ENCODE results near the gene SNX24.
"Not testable (repeated sequence)": the region's sequence is repeated elsewhere in the genome, so short reads cannot be mapped to it uniquely, and the experiment has no call there.

Gene SNX24

GRCh38 chr5:122967625-122968024, 122.2 kb downstream of the SNX24 start:
- DNase-seq (ENCODE audit: low read depth in 2 of 2) = no peak

DNA sequence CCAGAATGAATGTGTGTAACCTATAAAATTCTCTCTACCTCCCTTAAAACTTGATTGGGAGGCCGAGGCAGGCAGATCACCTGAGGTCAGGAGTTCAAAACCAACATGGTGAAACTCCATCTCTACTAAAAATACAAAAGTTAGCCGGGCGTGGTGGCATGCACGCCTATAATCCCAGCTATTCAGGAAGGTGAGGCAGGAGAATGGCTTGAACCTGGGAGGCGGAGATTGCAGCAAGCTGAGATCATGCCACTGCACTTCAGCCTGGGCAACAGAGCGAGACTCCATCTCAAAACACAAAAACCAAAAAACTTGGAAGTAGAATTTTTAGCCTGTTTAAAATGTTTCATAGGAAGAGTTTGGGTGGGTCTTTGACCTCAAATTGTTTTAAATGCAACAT, 122.6 kb downstream of the SNX24 start:
- not testable (repeated sequence) for DNase-seq (ENCODE audit: low read depth in 2 of 2)

- DNase-seq (ENCODE audit: low read depth in 2 of 2) = no peak
These were observed 125.9 kb downstream of the SNX24 start for GRCh38 chr5:122971333-122971732.

- no peak for DNase-seq (ENCODE audit: low read depth in 2 of 2)
These were observed 127.5 kb downstream of the SNX24 start for GRCh38 chr5:122972877-122973276.

DNA sequence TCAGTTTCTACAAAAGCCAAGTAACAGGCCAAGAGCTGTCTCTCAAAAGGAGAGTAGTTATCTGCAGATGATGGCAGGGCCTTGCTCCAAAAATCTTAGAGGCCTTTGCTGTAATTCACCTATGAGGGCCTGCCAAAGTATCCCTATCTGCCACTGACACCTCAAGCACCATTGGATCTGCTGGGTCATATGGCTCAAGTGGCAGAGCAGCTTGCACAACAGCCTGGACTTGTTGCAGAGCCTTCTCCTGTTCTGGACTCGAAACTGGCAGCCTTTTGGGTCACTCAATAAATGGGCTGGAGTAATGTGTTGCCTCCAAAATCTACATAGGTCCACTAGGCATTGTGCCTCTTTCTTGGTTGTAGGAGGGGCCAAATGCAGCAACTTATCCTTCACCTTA, 128.3 kb downstream of the SNX24 start:
- DNase-seq (ENCODE audit: low read depth in 2 of 2) = not testable (repeated sequence)

DNA sequence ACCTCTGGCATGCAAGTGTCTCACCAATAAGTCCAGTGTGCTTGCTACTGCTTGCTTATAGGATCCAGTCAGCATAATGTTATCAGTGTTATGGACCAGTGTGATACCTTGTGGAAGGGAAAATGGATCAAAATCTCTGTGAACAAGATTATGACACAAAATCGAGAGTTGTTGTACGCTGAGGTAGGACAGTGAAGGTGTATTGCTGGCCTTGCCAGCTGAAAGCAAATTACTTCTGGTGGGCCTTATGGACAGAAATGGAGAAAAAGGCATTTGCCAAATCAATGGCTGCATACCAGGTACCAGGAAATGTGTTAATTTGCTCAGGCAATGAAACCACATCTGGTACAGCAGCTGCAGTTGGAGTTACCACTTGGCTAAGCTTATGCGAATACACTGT, 128.8 kb downstream of the SNX24 start:
- DNase-seq (ENCODE audit: low read depth in 2 of 2) = not testable (repeated sequence)

DNA sequence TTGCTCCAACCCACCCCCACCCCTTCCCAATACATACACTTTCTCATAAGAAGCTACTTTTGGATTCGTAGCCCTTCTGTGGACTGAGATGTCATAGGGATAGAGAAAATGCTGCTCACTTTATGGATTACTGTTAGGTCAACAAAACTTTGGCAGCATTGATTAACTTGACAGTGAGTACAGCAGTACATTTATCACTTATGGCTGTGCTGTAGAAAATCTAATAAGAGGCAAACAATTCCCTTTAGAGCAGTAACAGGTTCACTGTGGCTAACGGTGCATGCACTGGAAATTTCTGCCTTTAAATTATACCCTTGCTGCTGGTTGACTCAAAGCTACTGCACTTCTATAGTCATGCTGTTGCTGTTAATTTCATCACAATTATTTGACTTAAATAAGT, 131.9 kb downstream of the SNX24 start:
- no peak for DNase-seq (ENCODE audit: low read depth in 2 of 2)

DNA sequence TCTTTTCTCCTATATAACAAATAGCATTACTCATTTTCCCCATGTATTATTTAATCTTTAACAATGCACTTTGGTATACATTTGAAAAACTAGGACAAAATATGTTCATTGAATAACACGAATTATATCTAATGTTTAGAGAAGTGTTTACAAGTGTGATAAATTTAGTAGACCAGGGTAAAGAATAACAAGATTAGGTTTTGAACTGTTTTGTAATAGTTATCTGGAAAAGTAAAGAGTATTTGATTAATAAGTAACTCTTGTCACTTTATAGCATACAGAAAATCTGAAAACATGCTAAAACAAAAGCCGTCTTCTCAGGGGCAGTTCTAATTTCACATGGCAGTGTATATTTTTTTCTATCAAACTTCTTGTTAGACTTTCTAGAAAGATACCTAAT, 132.7 kb downstream of the SNX24 start:
- DNase-seq (ENCODE audit: low read depth in 2 of 2) = no peak

DNA sequence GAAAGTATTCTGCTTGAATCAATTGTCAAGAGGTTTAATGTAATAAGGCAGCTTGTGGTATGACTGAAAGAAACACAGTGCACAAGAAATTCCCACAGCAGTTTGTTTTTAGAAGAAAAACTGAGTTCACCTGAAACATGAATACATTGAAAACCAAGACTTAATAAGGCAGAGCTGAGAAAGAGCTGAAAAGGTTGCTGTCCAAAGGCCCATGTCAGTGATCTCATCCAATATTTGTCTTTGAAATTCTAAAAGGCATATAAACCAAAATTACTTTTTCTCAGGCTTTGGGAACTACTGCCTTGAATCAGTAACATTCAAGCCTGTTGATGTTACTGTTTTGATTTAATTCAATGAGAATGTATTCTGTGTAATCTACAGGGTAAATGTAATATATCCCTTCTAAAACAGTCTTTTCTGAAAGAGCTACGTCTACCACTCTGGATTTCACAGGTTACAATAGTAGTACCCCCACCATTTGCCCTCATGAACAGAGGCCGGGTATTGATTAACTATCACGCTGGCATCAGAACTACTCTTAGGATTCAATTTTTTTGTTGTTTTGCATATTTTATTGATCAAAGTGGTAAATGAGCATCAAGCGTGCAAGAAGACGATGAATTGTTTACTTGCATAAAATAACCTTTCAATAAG, 133.4 kb downstream of the SNX24 start:
- DNase-seq (ENCODE audit: low read depth in 2 of 2) = no peak

- no peak for DNase-seq (ENCODE audit: low read depth in 2 of 2)
These were observed 136.4 kb downstream of the SNX24 start for GRCh38 chr5:122981846-122982245.

GRCh38 chr5:122982376-122982775, 137.0 kb downstream of the SNX24 start:
- no peak for DNase-seq (ENCODE audit: low read depth in 2 of 2)

GRCh38 chr5:122984425-122984824, 139.0 kb downstream of the SNX24 start:
- DNase-seq (ENCODE audit: low read depth in 2 of 2) = no peak

- no peak for DNase-seq (ENCODE audit: low read depth in 2 of 2)
These were observed 139.7 kb downstream of the SNX24 start for GRCh38 chr5:122985006-122985700.

DNA sequence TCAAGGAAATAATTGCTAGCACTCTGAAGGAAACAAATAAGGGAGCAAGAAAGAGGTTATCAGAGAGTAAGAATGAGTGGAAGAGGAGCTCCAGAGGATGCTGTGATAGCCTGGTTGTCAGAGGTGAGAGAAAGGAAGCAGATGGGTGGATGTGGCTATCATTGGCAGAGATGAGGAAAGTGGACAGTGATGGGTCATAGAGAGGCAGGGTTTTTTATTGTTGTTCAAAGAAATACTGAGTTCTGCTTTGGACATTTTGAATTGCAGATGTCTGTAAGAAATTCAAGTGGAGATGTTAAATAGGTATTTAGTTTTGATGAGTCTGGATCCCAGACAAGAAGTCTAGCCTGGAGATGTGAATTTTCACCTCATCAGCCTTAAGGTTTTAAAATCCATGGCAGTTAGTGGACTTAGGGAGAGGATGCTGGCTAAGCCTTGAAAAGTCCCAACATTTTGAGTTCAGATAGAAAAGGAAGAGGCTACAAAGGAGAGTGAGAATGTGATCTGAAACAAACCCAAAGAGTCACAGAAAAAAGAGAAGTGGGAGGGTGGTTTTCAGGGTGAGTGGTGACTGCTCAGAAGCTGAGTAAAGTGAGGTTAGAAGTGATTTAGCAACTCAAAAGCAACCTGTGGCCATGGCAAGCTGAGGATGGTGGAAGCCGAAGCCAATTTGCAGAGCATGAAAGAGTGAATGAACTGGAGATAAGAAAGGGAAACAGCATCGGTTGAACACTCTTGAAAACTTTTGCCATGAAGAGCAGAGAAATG, 140.7 kb downstream of the SNX24 start:
- DNase-seq (ENCODE audit: low read depth in 2 of 2) = no peak

GRCh38 chr5:122996091-122996490, 150.7 kb downstream of the SNX24 start:
- DNase-seq (ENCODE audit: low read depth in 2 of 2) = no peak

GRCh38 chr5:122997294-122997693, 151.9 kb downstream of the SNX24 start:
- DNase-seq (ENCODE audit: low read depth in 2 of 2) = no peak

GRCh38 chr5:122999947-123000563, 154.6 kb downstream of the SNX24 start:
- no peak for DNase-seq (ENCODE audit: low read depth in 2 of 2)

DNA sequence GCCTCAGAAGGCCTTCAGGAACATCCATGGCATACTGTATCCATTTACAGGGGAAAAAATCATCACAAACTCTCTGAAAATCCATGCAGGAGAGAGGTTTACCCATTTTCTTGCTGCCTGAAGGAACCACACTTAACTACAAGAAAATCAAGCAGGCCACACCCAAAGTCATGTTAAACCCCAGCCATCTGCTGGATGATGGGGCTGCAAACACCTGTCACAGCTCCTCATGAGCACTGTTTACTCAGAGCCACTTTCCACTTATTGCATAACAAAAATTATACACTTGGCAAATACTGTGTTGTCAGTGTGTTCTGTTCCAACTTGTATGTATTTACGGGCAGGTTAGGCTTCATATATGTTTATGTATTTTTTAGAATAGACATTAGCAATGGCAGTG, 155.3 kb downstream of the SNX24 start:
- no peak for DNase-seq (ENCODE audit: low read depth in 2 of 2)

DNA sequence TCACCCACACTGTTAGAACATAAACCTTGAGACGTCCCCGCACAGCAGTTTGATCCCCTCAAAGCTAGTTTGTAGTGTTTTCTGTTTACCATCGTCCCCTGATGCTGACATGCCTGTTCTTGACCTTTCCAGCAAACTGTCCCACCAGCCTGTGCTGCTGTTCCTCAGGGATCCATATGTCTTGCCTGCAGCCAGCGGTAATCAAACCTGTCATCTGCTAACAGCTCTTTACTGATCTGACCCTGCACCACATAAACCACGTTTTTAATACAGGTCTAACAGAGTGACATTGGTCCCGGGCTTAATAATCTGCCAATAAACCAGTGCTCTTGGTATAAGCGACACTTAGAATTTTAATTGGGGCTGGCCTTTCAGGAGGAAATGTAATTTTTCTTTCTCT, 156.4 kb downstream of the SNX24 start:
- DNase-seq (ENCODE audit: low read depth in 2 of 2) = no peak

DNA sequence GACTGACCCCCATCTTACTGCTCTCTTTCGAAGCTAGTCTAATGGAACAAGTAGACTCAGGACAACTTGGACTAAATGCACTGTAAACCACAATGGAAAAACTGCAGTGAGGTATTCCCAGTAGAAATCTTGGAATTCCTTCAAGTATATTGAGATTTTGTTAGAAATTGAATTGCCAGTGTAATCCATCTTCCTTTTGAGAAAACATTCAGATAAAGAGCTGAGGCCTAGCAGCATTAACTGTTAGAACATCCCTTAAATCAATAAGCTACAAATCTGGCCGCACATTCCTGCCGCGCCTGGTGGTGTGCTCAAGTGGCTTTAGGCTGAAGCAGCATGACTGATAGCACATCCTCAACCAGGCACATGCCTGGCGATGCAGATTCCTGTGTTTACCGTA, 161.8 kb downstream of the SNX24 start:
- no peak for DNase-seq (ENCODE audit: low read depth in 2 of 2)

DNA sequence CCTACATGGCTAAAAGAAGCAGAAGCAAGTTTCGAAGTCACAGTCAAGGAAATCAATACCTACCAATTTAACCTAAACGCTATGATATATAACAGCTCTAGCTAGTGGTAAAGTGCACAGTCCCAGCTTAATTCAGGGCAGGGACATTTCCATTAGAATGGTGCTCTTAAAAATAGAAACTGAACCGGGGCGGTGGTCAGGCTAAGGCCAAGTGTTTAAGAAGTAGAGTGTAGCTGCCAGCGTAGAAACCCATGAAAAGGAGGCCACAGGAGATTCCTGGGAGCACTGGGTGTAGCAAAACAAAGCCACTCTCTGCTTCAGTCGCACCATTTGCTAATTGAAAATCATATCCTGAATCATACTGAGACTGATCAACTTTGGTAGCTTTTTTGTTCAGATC, 162.3 kb downstream of the SNX24 start:
- DNase-seq (ENCODE audit: low read depth in 2 of 2) = no peak

- DNase-seq (ENCODE audit: low read depth in 2 of 2) = no peak
These were observed 166.9 kb downstream of the SNX24 start for GRCh38 chr5:123012321-123012720.
